ENCODE results near the gene RHOB.

DNA sequence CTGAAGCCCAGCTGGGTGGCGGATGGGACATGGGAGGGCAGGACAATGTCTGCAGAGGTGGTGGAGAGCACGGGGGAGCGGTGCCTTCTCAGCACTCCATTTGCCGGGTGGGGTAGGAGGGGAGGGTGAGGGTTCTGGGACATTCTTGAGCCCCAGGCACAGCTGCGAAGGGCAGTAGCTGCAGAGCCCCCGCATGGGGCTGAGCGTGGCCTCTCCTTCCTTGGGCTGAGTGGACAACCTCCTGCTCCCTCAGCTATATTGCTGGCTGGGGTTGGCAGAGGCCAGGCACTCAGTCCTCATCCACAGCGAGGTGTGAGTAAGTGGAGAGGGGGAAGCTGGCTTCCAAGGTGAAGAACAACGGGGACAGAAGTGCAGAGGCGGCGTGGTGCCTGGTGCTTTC lies 50.1 kb downstream of the RHOB start:
- TF ChIP-seq POLR2AphosphoS5 (IDR thresholded peaks at IDR 0.05; ENCODE audit: borderline replicate concordance, low read depth, low read length) (no peak), EZH2 (IDR thresholded peaks at IDR 0.05) (no peak), FOXP2 (optimal IDR thresholded peaks at IDR 0.05; ENCODE audit: control extremely low read depth, extremely low read length, insufficient read depth) (no peak)

Data from SK-N-MC (cell line).